SH-SY5Y (cell line): ENCODE results near the gene RELL1.

Experiments
- GATA2 ChIP-seq: IDR thresholded peaks from 2 replicates; pipeline ENCODE4 v1.6.1; 2011; ENCODE audit warnings: mild to moderate bottlenecking, low read depth, low read length
- GATA3 ChIP-seq: IDR thresholded peaks from 2 replicates; pipeline ENCODE4 v1.6.1; 2011; ENCODE audit warnings: low read depth, mild to moderate bottlenecking, low read length, moderate library complexity

Gene RELL1

GRCh38 chr4:37710491-37710890 is 24.3 kb upstream of the RELL1 start:
- TF ChIP-seq GATA3 (no peak), GATA2 (no peak)

DNA sequence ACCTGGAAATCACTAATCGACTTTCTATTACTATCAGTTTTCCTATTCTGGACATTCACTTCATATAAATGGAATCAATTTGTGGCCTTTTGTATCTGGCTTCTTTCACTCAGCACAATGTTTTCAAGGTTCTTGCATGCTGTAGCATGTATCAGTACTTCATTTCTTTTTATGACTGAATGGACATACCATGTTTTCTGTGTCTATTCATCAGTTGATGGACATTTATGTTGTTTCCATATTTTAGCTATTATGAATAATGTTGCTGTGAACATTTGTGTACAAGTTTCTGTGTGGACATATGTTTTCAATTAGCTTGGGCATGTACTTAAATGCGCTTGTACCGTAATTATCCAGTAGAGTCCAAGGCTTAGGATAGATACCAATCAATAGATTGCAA is 19.9 kb upstream of the RELL1 start:
- TF ChIP-seq GATA2 (no peak), GATA3 (no peak)

GRCh38 chr4:37705571-37705970 is 19.4 kb upstream of the RELL1 start:
- TF ChIP-seq GATA3 (no peak), GATA2 (no peak)

- TF ChIP-seq GATA2 (no peak), GATA3 (no peak)
These were observed 13.8 kb upstream of the RELL1 start for GRCh38 chr4:37699868-37700481.

DNA sequence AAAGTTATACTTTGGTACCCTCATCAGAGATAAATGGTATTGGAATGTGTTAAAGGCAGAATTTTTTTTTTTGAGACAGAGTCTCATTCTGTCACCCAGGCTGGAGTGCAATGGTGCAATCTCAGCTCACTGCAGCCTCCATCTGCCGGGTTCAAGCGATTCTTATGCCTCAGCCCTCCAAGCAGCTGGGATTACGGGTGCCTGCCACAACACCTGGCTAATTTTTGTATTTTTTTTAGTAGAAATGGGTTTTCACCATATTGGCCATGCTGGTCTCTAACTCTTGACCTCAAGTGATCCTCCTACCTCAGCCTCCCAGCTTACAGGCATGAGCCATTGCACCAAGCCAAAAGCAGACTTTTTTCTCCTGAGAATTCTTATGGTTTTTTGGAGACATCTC is 11.4 kb upstream of the RELL1 start:
- TF ChIP-seq GATA3 (no peak), GATA2 (no peak)

DNA sequence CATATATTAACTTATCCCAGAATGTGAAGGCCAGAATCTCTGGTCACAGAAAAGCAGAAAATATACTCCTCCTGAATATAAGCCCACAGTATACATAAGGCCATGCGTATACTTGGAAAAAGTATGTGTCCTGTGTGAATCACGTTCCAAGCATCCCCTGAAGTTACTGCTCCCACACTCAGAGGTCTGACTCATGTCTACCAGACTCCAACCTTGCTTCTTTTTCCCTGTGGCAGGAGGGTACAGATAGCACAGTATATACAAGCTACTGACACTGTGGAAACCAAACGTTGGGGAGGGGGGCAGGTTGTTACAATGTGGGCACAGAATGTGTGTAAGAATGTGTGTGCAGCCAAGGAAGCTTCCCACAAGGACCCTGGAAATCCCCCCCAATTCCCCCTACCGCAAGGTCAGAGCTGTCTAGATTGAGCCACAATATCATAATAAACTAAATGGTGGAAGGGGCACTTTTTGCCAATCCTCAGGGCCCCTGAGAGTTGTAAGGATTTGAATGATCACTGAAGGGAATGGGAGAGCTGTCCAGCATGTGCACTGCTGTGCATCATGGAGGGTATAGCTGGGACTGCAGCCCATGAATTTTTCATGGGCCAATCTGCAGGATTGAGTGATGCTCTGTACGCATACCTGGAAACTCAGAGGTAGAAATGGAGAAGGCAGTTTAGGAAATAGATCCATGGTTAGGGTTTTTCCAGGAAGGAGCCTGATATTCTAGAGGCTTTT is 7.4 kb upstream of the RELL1 start:
- TF ChIP-seq GATA2, result no peak
- no peak for TF ChIP-seq GATA3

GRCh38 chr4:37693030-37693429 is 6.9 kb upstream of the RELL1 start:
- no peak for TF ChIP-seq GATA3
- TF ChIP-seq GATA2, result no peak

GRCh38 chr4:37690976-37691375 is 4.8 kb upstream of the RELL1 start:
- TF ChIP-seq GATA2, result no peak
- no peak for TF ChIP-seq GATA3

DNA sequence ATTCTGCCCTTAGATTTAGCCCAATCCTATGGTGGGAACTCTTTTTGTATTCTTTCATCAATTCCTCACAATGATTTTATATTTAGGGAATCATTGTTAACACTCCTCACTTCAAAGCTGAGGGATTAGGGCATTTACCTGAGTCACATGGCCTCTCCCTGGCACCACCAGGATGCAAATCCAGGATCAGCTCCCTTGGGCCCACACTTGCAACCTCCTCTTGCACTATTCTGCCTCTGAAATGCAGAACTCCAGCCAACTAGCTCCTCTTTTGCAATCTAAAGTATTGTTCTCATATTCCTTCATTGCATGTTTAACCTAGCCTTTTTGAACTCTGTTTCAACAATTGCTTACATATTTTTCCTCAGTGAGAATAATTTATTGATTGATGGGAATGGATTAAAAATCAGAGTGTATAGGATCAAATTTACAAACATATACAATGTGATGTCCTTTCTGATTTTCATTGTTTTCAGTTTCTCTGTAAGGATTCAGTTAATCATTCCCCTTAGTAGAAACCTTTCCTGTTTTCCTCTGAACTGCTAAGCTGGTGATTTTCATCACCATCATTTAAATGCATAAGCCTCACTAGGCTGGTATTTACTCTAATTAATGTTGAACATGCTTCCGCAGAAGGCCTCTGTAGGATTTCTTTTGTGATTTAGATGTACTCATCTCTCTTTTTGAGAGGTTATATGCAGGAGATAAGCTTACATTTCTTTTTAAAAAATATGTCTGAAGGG is 3.3 kb upstream of the RELL1 start:
- TF ChIP-seq GATA2, result no peak
- no peak for TF ChIP-seq GATA3

DNA sequence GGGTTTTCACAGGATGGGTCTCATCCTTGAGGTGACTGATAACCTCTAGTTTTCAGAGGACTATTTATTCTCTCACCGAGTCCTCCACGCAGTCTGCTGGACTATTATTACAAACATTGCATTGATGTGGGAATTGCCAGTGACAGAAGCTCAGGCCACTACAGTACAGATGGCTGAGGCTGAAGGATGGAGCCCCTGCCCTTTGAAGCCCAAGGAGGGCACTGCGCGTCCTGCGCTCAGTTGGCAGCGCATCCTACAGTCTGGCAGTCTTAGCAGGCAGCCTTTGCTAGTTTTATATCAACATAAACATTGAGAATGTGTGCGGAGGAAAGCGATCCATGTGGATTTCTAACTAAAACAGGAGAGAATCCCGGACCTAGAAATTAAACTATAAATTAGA is 1.5 kb upstream of the RELL1 start:
- TF ChIP-seq GATA3, result no peak
- no peak for TF ChIP-seq GATA2

GRCh38 chr4:37687194-37687562 is 1.0 kb upstream of the RELL1 start:
- no peak for TF ChIP-seq GATA3
- TF ChIP-seq GATA2, result no peak

DNA sequence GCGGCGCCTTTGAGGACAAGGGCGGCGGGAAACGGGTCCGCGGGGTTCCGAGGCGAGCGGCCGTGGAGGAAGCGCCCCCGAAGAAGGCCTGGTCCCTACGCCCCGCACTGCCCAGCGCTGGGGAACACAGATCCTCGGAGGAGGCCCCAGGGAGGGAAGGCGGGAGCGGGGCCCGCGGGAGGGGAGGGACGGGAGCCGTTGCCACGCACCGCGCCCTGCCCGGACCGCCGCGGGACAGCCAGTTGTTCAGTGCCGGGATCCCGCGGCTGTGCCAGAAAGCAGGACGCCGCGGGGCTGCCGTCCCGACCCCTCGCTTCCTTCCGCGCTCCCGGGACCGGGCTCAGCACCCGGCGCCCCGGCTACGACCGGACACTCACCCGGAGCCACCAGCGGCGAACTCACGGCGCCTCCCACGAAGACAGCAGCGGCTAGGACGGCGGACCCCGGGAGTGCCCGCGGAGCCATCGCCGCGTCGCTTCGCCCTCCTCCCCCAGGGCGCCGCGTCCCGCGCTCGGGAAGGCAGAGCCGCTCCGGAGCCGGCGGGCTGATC is 278 bp downstream of the RELL1 start:
- no peak for TF ChIP-seq GATA3
- no peak for TF ChIP-seq GATA2

DNA sequence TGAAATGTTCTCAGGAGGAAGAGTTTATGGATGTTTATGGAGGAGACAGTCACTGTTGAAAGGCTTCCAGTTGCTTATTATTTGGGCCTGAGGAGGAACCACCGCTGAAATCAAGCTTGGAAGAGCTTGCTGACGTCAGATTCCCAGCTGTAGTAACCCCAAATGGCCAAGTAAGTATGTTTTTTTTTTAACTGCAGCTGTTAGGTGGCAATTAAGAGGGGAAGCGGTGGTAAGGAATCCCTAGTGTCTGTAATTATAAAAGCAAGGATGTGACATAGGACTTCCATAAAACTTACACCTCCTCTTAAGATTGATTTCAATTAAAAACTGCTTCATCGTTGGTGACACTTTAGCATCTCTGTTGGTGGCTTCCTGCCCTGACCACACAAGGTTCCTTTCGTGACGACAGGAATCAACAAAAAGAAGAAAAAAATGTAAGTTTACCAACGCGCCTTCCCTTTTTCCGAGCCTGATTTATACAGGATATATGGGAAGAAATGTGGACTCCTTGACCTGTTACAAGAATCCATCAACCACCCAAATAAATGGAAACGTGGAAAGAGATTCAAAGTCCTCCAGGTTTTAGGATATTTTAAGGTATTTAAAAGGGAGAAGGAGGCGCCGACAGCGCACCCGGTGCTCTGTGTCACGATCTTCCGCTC is 884 bp downstream of the RELL1 start:
- TF ChIP-seq GATA2, result no peak
- TF ChIP-seq GATA3, result no peak

DNA sequence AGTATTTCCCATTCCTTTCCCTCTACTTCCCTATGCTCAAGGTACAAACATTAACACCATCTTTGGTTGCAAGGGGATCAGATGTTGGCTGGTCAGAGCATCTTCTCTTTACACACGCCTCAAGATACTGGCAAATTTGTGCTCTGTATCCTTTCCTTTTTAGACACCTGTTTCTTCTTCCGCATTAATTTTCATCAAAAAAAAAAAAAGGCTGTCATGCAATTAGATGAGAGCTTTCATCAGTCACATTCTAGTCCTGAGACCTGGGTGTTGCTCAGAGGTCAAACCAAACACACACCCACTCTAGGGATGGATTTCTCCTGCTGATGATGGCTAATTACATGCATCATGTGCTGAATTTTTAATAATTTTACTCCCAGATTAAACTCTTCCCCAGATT is 2.0 kb downstream of the RELL1 start:
- TF ChIP-seq GATA2, result no peak
- TF ChIP-seq GATA3, result no peak

- TF ChIP-seq GATA2 (no peak), GATA3 (no peak)
These were observed 3.3 kb downstream of the RELL1 start for GRCh38 chr4:37682701-37683401.
